IMR-90 (cell line): ENCODE measurements around the gene HERC6. TPM values are rescaled to one million over a fixed set of nuclear protein-coding genes. Genes with fewer than 3 reads are reported as not detected.

Source experiments
- ATAC-seq: fragments of 200-7000 bp; cut with Tn5 transposase; 2 replicates; pipeline ENCODE4 v1.9.1; 2020; ENCODE audit warnings: low read depth, mild to moderate bottlenecking, moderate library complexity
- BruUV-seq: library from RNA; stranded (reverse); fragments of 400-500 nt; replicated peaks from 2 replicates; lab custom pipeline; 2021; lab: Mats Ljungman, UMichigan
- CTCF ChIA-PET: fragments of 300-600 bp; formaldehyde crosslinking; extraction: SDS; loops from one replicate; lab custom pipeline; 2021; ENCODE audit warnings: antibody characterized with exemption; lab: Yijun Ruan, JAX
- POLR2A ChIA-PET: fragments of 300-600 bp; sonication (Branson Sonifier 250); formaldehyde crosslinking; loops from one replicate; lab custom pipeline; 2022; ENCODE audit warnings: antibody characterized with exemption; ENCODE audit not compliant: unreplicated experiment; lab: Charles Lee
- DNase-seq: peaks from one replicate; pipeline ENCODE4 v3.0.0; 2013
- H2AFZ ChIP-seq: replicated peaks from 2 replicates; pipeline ENCODE3; 2013; ENCODE audit warnings: low read length, mild to moderate bottlenecking; ENCODE audit not compliant: poor library complexity
- H2AK5ac ChIP-seq: 2 replicates; pipeline ENCODE4 v1.6.1; 2013; ENCODE audit warnings: low read depth, low read length, inconsistent platforms
- H2AK9ac ChIP-seq: replicated peaks from 2 replicates; pipeline ENCODE3; 2013; ENCODE audit warnings: mild to moderate bottlenecking, low read depth, low read length, moderate library complexity; ENCODE audit not compliant: poor library complexity
- H2BK120ac ChIP-seq: 2 replicates; pipeline ENCODE4 v1.6.1; 2013; ENCODE audit warnings: low read depth, low read length, inconsistent platforms
- H2BK15ac ChIP-seq: 3 replicates; pipeline ENCODE4 v1.6.1; 2013; ENCODE audit warnings: low read depth, low read length, inconsistent platforms
- H2BK20ac ChIP-seq: 2 replicates; pipeline ENCODE4 v1.6.1; 2013; ENCODE audit warnings: low read depth, mild to moderate bottlenecking, inconsistent platforms, low read length, moderate library complexity
- H2BK5ac ChIP-seq: 2 replicates; pipeline ENCODE4 v1.6.1; 2013; ENCODE audit warnings: mild to moderate bottlenecking, low read depth, low read length, inconsistent platforms; ENCODE audit not compliant: poor library complexity, severe bottlenecking
- H3K14ac ChIP-seq: replicated peaks from 2 replicates; pipeline ENCODE4 v1.6.1; 2013; ENCODE audit warnings: low read depth, low read length, inconsistent platforms
- H3K18ac ChIP-seq: 2 replicates; pipeline ENCODE4 v1.6.1; 2013; ENCODE audit warnings: low read depth, low read length, control low read depth
- H3K23ac ChIP-seq: 2 replicates; pipeline ENCODE4 v1.6.1; 2013; ENCODE audit warnings: low read depth, low read length, inconsistent platforms
- H3K27ac ChIP-seq: 2 replicates; pipeline ENCODE4 v1.5.1; 2013; ENCODE audit warnings: mild to moderate bottlenecking, control low read depth, low read length; ENCODE audit not compliant: insufficient read depth
- H3K27me3 ChIP-seq: 2 replicates; pipeline ENCODE4 v1.6.1; 2013; ENCODE audit warnings: low read length; ENCODE audit not compliant: control insufficient read depth, insufficient read depth
- H3K36me3 ChIP-seq: 2 replicates; pipeline ENCODE4 v1.6.1; 2013; ENCODE audit warnings: low read length, mixed read lengths; ENCODE audit not compliant: control insufficient read depth, insufficient read depth
- H3K4ac ChIP-seq: 2 replicates; pipeline ENCODE4 v1.6.1; 2013; ENCODE audit warnings: low read depth, low read length, inconsistent platforms
- H3K4me1 ChIP-seq: 2 replicates; pipeline ENCODE4 v1.6.1; 2013; ENCODE audit warnings: low read length, mixed read lengths; ENCODE audit not compliant: control insufficient read depth, insufficient read depth
- H3K4me2 ChIP-seq: 2 replicates; pipeline ENCODE4 v1.6.1; 2013; ENCODE audit warnings: low read depth, mild to moderate bottlenecking, control low read depth, low read length, moderate library complexity
- H3K4me3 ChIP-seq: 2 replicates; pipeline ENCODE4 v1.5.1; 2013; ENCODE audit warnings: low read depth, mild to moderate bottlenecking, control low read depth, low read length, moderate library complexity; ENCODE audit not compliant: insufficient read depth
- H3K56ac ChIP-seq: 2 replicates; pipeline ENCODE4 v1.6.1; 2013; ENCODE audit warnings: low read length, inconsistent platforms; ENCODE audit not compliant: insufficient read depth; ENCODE audit errors: extremely low read depth
- H3K79me1 ChIP-seq, 2 experiments: 2 replicates each; pipeline ENCODE4 v1.6.1; 2013; ENCODE audit warnings: low read length in 2 of 2, inconsistent platforms in 1 of 2, low read depth in 1 of 2
- H3K9ac ChIP-seq: 2 replicates; pipeline ENCODE4 v1.6.1; 2013; ENCODE audit warnings: low read depth, low read length, control low read depth
- H3K9me1 ChIP-seq: 2 replicates; pipeline ENCODE4 v1.6.1; 2013; ENCODE audit warnings: low read length, inconsistent platforms; ENCODE audit not compliant: insufficient read depth
- H3K9me3 ChIP-seq: 2 replicates; pipeline ENCODE4 v1.6.1; 2013; ENCODE audit warnings: low read length; ENCODE audit not compliant: control insufficient read depth, insufficient read depth
- H4K20me1 ChIP-seq: 2 replicates; pipeline ENCODE4 v1.6.1; 2013; ENCODE audit warnings: low read length, inconsistent platforms; ENCODE audit not compliant: insufficient read depth
- H4K5ac ChIP-seq: 2 replicates; pipeline ENCODE4 v1.6.1; 2013; ENCODE audit warnings: mild to moderate bottlenecking, low read depth, low read length, control low read depth
- H4K8ac ChIP-seq, 2 experiments: 2 replicates each; pipeline ENCODE4 v1.6.1; 2013; ENCODE audit warnings: low read depth in 2 of 2, low read length in 2 of 2, control low read depth in 1 of 2, inconsistent platforms in 1 of 2
- H4K91ac ChIP-seq: 2 replicates; pipeline ENCODE4 v1.6.1; 2013; ENCODE audit warnings: low read depth, low read length, inconsistent platforms; ENCODE audit not compliant: insufficient read depth
- BHLHE40 ChIP-seq: fragments of 150-350 bp; IDR thresholded peaks from 2 replicates; pipeline ENCODE4 v1.6.1; 2016; ENCODE audit warnings: mild to moderate bottlenecking, low read depth, low read length
- CEBPB ChIP-seq: IDR thresholded peaks from 2 replicates; pipeline ENCODE4 v1.6.1; 2012; ENCODE audit warnings: low read depth, low read length, improper control_type of control experiment
- CHD1 ChIP-seq: IDR thresholded peaks from 2 replicates; pipeline ENCODE4 v1.6.1; 2012; ENCODE audit warnings: low read depth, low read length, improper control_type of control experiment
- FOS ChIP-seq: fragments of 150-350 bp; IDR thresholded peaks from 2 replicates; pipeline ENCODE4 v1.6.1; 2016; ENCODE audit warnings: low read depth, low read length
- MAFK ChIP-seq: IDR thresholded peaks from 2 replicates; pipeline ENCODE4 v1.6.1; 2012; ENCODE audit warnings: low read depth, low read length, improper control_type of control experiment
- MAZ ChIP-seq: IDR thresholded peaks from 2 replicates; pipeline ENCODE4 v1.6.1; 2012; ENCODE audit warnings: low read depth, mild to moderate bottlenecking, low read length, improper control_type of control experiment, moderate library complexity, borderline replicate concordance
- MXI1 ChIP-seq: IDR thresholded peaks from 2 replicates; pipeline ENCODE4 v1.6.1; 2012; ENCODE audit warnings: low read depth, mild to moderate bottlenecking, low read length, moderate library complexity, borderline replicate concordance
- NFE2L2 ChIP-seq: fragments of 150-350 bp; IDR thresholded peaks from 2 replicates; pipeline ENCODE4 v1.6.1; 2016; ENCODE audit warnings: low read depth, mild to moderate bottlenecking, low read length
- POLR2A ChIP-seq: IDR thresholded peaks from 2 replicates; pipeline ENCODE4 v1.6.1; 2012; ENCODE audit warnings: mild to moderate bottlenecking, low read depth, low read length
- RAD21 ChIP-seq: IDR thresholded peaks from 2 replicates; pipeline ENCODE4 v1.6.1; 2012; ENCODE audit warnings: low read length, improper control_type of control experiment
- RCOR1 ChIP-seq: IDR thresholded peaks from 2 replicates; pipeline ENCODE4 v1.6.1; 2012; ENCODE audit warnings: mild to moderate bottlenecking, low read length, improper control_type of control experiment; ENCODE audit not compliant: insufficient replicate concordance
- RFX5 ChIP-seq: IDR thresholded peaks from 2 replicates; pipeline ENCODE4 v1.8.0; 2012; ENCODE audit warnings: low read depth, mild to moderate bottlenecking, low read length, moderate library complexity
- SMC3 ChIP-seq: fragments of 150-350 bp; IDR thresholded peaks from 2 replicates; pipeline ENCODE4 v1.6.1; 2016; ENCODE audit warnings: low read depth, mild to moderate bottlenecking, antibody characterized with exemption, low read length, moderate library complexity
- WGBS, 2 experiments: methylation state at CpG; one replicate each; pipeline versions ENCODE4 v1.1.5 to v1.1.7; 2013; ENCODE audit warnings: missing lambda C conversion rate in 2 of 2; ENCODE audit not compliant: insufficient read length in 1 of 2; ENCODE audit errors: extremely low coverage in 2 of 2; 5-methylcytosine and 5-hydroxymethylcytosine counted together
- dilution Hi-C: fragments of 300-500 bp; cut with HindIII; formaldehyde crosslinking; loops from one replicate; pipeline ENCODE4 v1.14.3; 2018; ENCODE audit warnings: low sequenced_read_pairs; ENCODE audit not compliant: unreplicated experiment
- in situ Hi-C: fragments of 300-500 bp; cut with MboI; formaldehyde crosslinking; loops from 3 replicates; pipeline ENCODE4 v1.14.3; 2019; ENCODE audit warnings: low sequenced_read_pairs, inconsistent platforms, mixed read lengths
- intact Hi-C: fragments of 100-400 bp; cut with micrococcal nuclease; formaldehyde crosslinking; loops from 2 replicates; pipeline ENCODE4 v1.10.0; 2022
- polyA plus RNA-seq, 3 experiments: library from polyadenylated mRNA; depleted of rRNA; stranded (reverse); fragments of >200 nt; gene quantifications; 2 replicates each; pipeline ENCODE4 v1.2.3, GENCODE V29; 2012; ENCODE audit warnings: low replicate concordance in 1 of 3
- total RNA-seq: library from RNA; depleted of rRNA; stranded (reverse); fragments of >200 nt; gene quantifications from 2 replicates; pipeline ENCODE4 v1.2.3, GENCODE V29; 2012
- TF ChIP-seq, protein P1 (sequence below): fragments of 150-350 bp; IDR thresholded peaks from 2 replicates; pipeline ENCODE4 v1.6.1; 2016; ENCODE audit warnings: low read depth, mild to moderate bottlenecking, low read length, moderate library complexity, borderline replicate concordance
- TF ChIP-seq, protein P2 (sequence below): conservative IDR thresholded peaks from 2 replicates; pipeline ENCODE4 v1.5.1; 2012; ENCODE audit warnings: mild to moderate bottlenecking, low read depth, low read length, improper control_type of control experiment
- TF ChIP-seq, protein P3 (sequence below): fragments of 150-350 bp; IDR thresholded peaks from 2 replicates; pipeline ENCODE4 v1.6.1; 2017; ENCODE audit warnings: mild to moderate bottlenecking, antibody characterized with exemption, low read length, low read depth

The HERC6 gene
- total and polyA plus RNA-seq, 2 of the 4 experiments (the other 2 are of a cell fraction) = 0.53 to 1.6 TPM

DNA sequence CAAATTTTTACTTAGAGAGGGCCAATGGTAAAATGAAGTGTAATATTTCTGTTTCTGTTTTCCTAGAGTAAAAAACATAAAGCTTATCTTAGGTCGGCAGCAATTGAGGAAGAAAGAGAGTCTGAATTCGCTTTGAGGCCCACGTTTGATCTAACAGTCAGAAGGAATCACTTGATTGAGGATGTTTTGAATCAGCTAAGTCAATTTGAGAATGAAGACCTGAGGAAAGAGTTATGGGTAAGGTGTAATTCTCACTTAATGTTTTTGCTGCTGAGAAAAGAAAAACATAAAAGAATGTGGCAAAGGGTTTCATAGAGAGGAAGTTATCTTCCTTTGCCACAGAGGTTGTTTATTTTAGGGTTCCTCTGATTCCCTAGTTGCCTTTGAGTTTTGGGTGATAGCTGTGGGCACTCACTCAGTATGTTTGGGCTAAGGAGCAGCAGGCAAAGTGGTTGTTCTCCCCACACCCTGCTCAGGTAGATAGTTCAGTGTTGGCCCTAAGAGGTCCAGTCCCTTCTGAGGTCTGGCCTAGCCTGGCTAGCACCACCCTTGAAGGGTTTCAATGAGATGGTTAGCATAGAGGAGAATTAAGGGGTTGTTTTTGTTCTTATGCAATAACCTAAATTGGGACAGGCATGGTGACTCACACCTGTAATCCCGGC, 110.6 kb downstream of the HERC6 start:
- no TSS peak for BruUV-seq
- Histone ChIP-seq H2BK15ac (no peak overlapping the region), H3K56ac (no peak overlapping the region), H3K14ac (no peak overlapping the region), H3K23ac (no peak overlapping the region), H3K4me1 (no peaks in the 10 kb centered on the region), H3K27me3 (peaks cover 9% of the 10 kb centered on the region), H3K18ac (no peak overlapping the region), H4K91ac (no peak overlapping the region), H2BK120ac (no peak overlapping the region), H3K4ac (no peak overlapping the region), H3K4me3 (no peak overlapping the region), H3K9ac (no peak overlapping the region), H3K27ac (no peak overlapping the region), H3K9me3 (no peaks in the 10 kb centered on the region), H2AFZ (no peak overlapping the region), H2AK9ac (no peak overlapping the region), H2AK5ac (no peak overlapping the region), H4K8ac (no peak overlapping the region), H2BK20ac (no peak overlapping the region), H3K9me1 (no peaks in the 10 kb centered on the region), H3K36me3 (no peaks in the 10 kb centered on the region), H2BK5ac (no peak overlapping the region), H4K5ac (no peak overlapping the region), H3K4me2 (no peak overlapping the region), H4K20me1 (no peaks in the 10 kb centered on the region), H3K79me1 (no peaks in the 10 kb centered on the region)
- 33% methylated on average over 3 of the region's 4 CpGs; no CpG with 5 or more reads in 1 of the 2 experiments for WGBS, 2 experiments
- TF ChIP-seq RCOR1 (no peak), CHD1 (no peak), SMC3 (no peak), MXI1 (no peak), FOS (no peak), BHLHE40 (no peak), RFX5 (no peak), POLR2A (no peak), NFE2L2 (no peak), CEBPB (no peak), MAFK (no peak), RAD21 (no peak), MAZ (no peak)
- TF ChIP-seq, protein P1, sequence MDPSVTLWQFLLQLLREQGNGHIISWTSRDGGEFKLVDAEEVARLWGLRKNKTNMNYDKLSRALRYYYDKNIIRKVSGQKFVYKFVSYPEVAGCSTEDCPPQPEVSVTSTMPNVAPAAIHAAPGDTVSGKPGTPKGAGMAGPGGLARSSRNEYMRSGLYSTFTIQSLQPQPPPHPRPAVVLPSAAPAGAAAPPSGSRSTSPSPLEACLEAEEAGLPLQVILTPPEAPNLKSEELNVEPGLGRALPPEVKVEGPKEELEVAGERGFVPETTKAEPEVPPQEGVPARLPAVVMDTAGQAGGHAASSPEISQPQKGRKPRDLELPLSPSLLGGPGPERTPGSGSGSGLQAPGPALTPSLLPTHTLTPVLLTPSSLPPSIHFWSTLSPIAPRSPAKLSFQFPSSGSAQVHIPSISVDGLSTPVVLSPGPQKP = no peak
- TF ChIP-seq, protein P2, sequence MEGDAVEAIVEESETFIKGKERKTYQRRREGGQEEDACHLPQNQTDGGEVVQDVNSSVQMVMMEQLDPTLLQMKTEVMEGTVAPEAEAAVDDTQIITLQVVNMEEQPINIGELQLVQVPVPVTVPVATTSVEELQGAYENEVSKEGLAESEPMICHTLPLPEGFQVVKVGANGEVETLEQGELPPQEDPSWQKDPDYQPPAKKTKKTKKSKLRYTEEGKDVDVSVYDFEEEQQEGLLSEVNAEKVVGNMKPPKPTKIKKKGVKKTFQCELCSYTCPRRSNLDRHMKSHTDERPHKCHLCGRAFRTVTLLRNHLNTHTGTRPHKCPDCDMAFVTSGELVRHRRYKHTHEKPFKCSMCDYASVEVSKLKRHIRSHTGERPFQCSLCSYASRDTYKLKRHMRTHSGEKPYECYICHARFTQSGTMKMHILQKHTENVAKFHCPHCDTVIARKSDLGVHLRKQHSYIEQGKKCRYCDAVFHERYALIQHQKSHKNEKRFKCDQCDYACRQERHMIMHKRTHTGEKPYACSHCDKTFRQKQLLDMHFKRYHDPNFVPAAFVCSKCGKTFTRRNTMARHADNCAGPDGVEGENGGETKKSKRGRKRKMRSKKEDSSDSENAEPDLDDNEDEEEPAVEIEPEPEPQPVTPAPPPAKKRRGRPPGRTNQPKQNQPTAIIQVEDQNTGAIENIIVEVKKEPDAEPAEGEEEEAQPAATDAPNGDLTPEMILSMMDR = no peak
- TF ChIP-seq, protein P3, sequence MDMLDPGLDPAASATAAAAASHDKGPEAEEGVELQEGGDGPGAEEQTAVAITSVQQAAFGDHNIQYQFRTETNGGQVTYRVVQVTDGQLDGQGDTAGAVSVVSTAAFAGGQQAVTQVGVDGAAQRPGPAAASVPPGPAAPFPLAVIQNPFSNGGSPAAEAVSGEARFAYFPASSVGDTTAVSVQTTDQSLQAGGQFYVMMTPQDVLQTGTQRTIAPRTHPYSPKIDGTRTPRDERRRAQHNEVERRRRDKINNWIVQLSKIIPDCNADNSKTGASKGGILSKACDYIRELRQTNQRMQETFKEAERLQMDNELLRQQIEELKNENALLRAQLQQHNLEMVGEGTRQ = no peak
- ChIA-PET POLR2A (no interaction called here), CTCF (no interaction called here)
- dilution Hi-C loops = no loop called here
- in situ Hi-C loops = no loop called here
- DNase-seq = no peak
- ATAC-seq = no peak
- intact Hi-C loops = no loop called here
